PC-3 (cell line): ENCODE data around the gene TBCC. TPM values are rescaled to one million over a fixed set of nuclear protein-coding genes. Genes with fewer than 3 reads are reported as not detected.

ENCODE experiments used
- ATAC-seq: fragments of 200-7000 bp; cut with Tn5 transposase; 2 replicates; pipeline ENCODE4 v1.9.1; 2020; ENCODE audit warnings: mild to moderate bottlenecking, moderate library complexity
- Bru-seq: library from RNA; stranded (reverse); fragments of 400-500 nt; gene quantifications from one replicate; lab custom pipeline; 2021; lab: Mats Ljungman, UMichigan
- BruChase-seq, 2 experiments: library from RNA; stranded (reverse); fragments of 400-500 nt; gene quantifications; one replicate each; lab custom pipeline; 2021; lab: Mats Ljungman, UMichigan
- BruUV-seq: library from RNA; stranded (reverse); fragments of 400-500 nt; replicated peaks from 2 replicates; lab custom pipeline; 2021; lab: Mats Ljungman, UMichigan
- CTCF ChIA-PET: fragments of 300-600 bp; sonication (Branson Sonifier 250); formaldehyde crosslinking; loops from one replicate; lab custom pipeline; 2022; ENCODE audit warnings: antibody characterized with exemption; lab: Charles Lee
- POLR2A ChIA-PET: fragments of 300-600 bp; sonication (Branson Sonifier 250); formaldehyde crosslinking; loops from one replicate; lab custom pipeline; 2022; ENCODE audit warnings: antibody characterized with exemption; ENCODE audit not compliant: unreplicated experiment; lab: Charles Lee
- DNase-seq: peaks from one replicate; pipeline ENCODE4 v3.0.0-alpha.2; 2015
- H2AFZ ChIP-seq: fragments of 300-600 bp; sonication (generic); 2 replicates; pipeline ENCODE4 v1.6.0; 2016; ENCODE audit warnings: antibody characterized with exemption, low read length
- H3F3A ChIP-seq: fragments of 300-600 bp; sonication (generic); one replicate; pipeline ENCODE4 v1.6.0; 2017; ENCODE audit warnings: antibody characterized with exemption, low read length, control low read depth, mild to moderate bottlenecking; ENCODE audit not compliant: unreplicated experiment
- H3K27ac ChIP-seq: fragments of 300-600 bp; sonication (generic); 2 replicates; pipeline ENCODE4 v1.5.1; 2016; ENCODE audit warnings: mild to moderate bottlenecking, low read length
- H3K27me3 ChIP-seq: fragments of 300-600 bp; sonication (generic); 2 replicates; pipeline ENCODE4 v1.6.1; 2016; ENCODE audit warnings: low read length, mixed read lengths
- H3K36me3 ChIP-seq: fragments of 300-600 bp; sonication (generic); 2 replicates; pipeline ENCODE4 v1.6.1; 2016; ENCODE audit warnings: low read depth, mixed run types, low read length, mixed read lengths
- H3K4me1 ChIP-seq: fragments of 300-600 bp; sonication (generic); 2 replicates; pipeline ENCODE4 v1.5.1; 2016; ENCODE audit warnings: low read length; ENCODE audit not compliant: insufficient read depth
- H3K4me2 ChIP-seq: fragments of 300-600 bp; sonication (generic); 2 replicates; pipeline ENCODE4 v1.6.0; 2016; ENCODE audit warnings: low read length
- H3K4me3 ChIP-seq: fragments of 300-600 bp; sonication (generic); 2 replicates; pipeline ENCODE4 v1.5.1; 2016; ENCODE audit warnings: mild to moderate bottlenecking, low read length, mixed read lengths
- H3K79me2 ChIP-seq: fragments of 300-600 bp; sonication (generic); 2 replicates; pipeline ENCODE4 v1.6.1; 2017; ENCODE audit warnings: low read length, mixed read lengths
- H3K9ac ChIP-seq: fragments of 300-600 bp; sonication (generic); 2 replicates; pipeline ENCODE4 v1.6.0; 2016; ENCODE audit warnings: mild to moderate bottlenecking, low read length
- H3K9me2 ChIP-seq: fragments of 300-600 bp; sonication (generic); replicated peaks from 2 replicates; pipeline ENCODE4 v1.6.1; 2016; ENCODE audit warnings: mixed run types, low read length, mixed read lengths
- H3K9me3 ChIP-seq: fragments of 300-600 bp; sonication (generic); 2 replicates; pipeline ENCODE4 v1.6.1; 2016; ENCODE audit warnings: low read length, mixed read lengths
- H4K20me1 ChIP-seq: fragments of 300-600 bp; sonication (generic); 2 replicates; pipeline ENCODE4 v1.6.1; 2016; ENCODE audit warnings: low read length, mixed read lengths
- EZH2 ChIP-seq: fragments of 300-600 bp; sonication (generic); IDR thresholded peaks from one replicate; pipeline ENCODE4 v1.6.1; 2017; ENCODE audit warnings: antibody characterized with exemption, mild to moderate bottlenecking, low read length; ENCODE audit not compliant: unreplicated experiment
- EZH2phosphoT487 ChIP-seq: fragments of 300-600 bp; sonication (generic); IDR thresholded peaks from 2 replicates; pipeline ENCODE4 v1.6.1; 2018; ENCODE audit warnings: mild to moderate bottlenecking, antibody characterized with exemption, low read length, borderline replicate concordance
- intact Hi-C: fragments of 100-400 bp; cut with micrococcal nuclease; formaldehyde crosslinking; loops from 2 replicates; pipeline ENCODE4 v1.9.0; 2023
- long read RNA-seq: library from polyadenylated mRNA; unstranded; transcript quantifications from one replicate; pipeline ENCODE4 v2.0.0, GENCODE V29; 2021; ENCODE audit not compliant: unreplicated experiment
- total RNA-seq: library from RNA; depleted of rRNA; stranded (reverse); fragments of >200 nt; gene quantifications from 2 replicates; pipeline ENCODE4 v1.2.3, GENCODE V29; 2014; rRNA removed
- TF ChIP-seq, protein P1 (sequence below): fragments of 300-600 bp; sonication (generic); conservative IDR thresholded peaks from 2 replicates; pipeline ENCODE4 v1.5.1; 2017; ENCODE audit warnings: antibody characterized with exemption, low read depth, mild to moderate bottlenecking, low read length

TBCC gene, protein sequence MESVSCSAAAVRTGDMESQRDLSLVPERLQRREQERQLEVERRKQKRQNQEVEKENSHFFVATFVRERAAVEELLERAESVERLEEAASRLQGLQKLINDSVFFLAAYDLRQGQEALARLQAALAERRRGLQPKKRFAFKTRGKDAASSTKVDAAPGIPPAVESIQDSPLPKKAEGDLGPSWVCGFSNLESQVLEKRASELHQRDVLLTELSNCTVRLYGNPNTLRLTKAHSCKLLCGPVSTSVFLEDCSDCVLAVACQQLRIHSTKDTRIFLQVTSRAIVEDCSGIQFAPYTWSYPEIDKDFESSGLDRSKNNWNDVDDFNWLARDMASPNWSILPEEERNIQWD
- total RNA-seq (32.3 and 36.5 TPM in 2 replicates), Bru-seq, nascent RNA (percentile 91 among the genes with signal in this experiment), BruChase-seq, experiment 1, labeled RNA remaining after a 6-hour chase (percentile 75 among the genes with signal in this experiment), BruChase-seq, experiment 2, labeled RNA remaining after a 2-hour chase (percentile 98 among the genes with signal in this experiment)
- long read RNA-seq, transcript TBCC-201 (1 exons, 1,616 nt): major isoform, 96 of 96 reads
- long read RNA-seq, partial matches to known transcripts: 0 of 96 reads
- long read RNA-seq, other reads (novel, unspliced or antisense): 0 of 96 reads

DNA sequence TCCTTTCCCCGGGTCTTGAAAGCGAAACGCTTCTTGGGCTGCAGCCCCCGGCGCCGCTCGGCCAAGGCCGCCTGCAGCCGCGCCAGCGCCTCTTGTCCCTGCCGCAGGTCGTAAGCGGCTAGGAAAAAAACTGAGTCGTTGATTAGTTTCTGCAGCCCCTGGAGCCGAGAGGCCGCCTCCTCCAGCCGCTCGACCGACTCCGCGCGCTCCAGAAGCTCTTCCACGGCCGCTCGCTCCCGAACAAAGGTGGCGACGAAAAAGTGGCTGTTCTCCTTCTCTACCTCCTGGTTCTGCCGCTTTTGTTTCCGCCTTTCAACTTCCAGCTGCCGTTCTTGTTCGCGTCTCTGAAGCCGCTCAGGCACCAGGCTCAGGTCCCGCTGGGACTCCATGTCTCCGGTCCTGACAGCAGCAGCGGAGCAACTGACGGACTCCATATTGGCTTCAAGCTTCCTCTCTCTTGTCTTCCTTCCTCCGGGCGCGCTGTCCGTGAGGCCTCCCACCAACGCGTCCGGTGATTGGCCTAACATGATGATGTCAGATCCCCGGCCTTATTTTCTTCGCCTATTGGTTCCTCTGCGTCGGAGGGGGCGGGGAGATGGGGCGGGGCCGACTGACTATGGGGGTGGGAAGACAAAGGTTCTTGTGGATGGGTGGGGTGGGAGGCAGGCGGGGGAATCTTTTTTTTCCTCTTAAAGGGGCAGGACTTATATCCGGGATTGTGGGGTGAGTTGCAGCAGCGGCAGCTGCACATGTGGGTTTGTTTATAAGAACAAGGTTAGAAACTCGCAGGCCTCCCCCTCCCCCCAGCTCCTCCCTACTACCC lies at the start of gene TBCC:
Gene TBCC, minus strand, starts transcription at position 464 of the 823 bp plus-strand sequence. Its CDS starts 30 bp downstream, at position 434.
- POLR2A ChIA-PET: interaction anchor here (0.5 to 0.8 kb wide), 6 partner anchors 36 to 1370 kb away, joined by 3 to 16 read pairs (median 4); partner anchors contain the start of genes BICRAL and CNPY3
- no peaks in the 10 kb centered on the region for H3K9me2 ChIP-seq
- intact Hi-C loops: loop anchor here (1.0 kb wide), 3 partner anchors 20 to 131 kb away; partner anchors contain the start of gene BICRAL
- BruUV-seq: TSS peak; percentile 75
- H2AFZ ChIP-seq: peak within 1 kb of the TSS; percentile 91
- TF ChIP-seq, protein P1, sequence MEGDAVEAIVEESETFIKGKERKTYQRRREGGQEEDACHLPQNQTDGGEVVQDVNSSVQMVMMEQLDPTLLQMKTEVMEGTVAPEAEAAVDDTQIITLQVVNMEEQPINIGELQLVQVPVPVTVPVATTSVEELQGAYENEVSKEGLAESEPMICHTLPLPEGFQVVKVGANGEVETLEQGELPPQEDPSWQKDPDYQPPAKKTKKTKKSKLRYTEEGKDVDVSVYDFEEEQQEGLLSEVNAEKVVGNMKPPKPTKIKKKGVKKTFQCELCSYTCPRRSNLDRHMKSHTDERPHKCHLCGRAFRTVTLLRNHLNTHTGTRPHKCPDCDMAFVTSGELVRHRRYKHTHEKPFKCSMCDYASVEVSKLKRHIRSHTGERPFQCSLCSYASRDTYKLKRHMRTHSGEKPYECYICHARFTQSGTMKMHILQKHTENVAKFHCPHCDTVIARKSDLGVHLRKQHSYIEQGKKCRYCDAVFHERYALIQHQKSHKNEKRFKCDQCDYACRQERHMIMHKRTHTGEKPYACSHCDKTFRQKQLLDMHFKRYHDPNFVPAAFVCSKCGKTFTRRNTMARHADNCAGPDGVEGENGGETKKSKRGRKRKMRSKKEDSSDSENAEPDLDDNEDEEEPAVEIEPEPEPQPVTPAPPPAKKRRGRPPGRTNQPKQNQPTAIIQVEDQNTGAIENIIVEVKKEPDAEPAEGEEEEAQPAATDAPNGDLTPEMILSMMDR: no peak
- no peak for TF ChIP-seq EZH2
- TF ChIP-seq EZH2phosphoT487: no peak
- H3K36me3 ChIP-seq: no peaks in the 10 kb centered on the region
- peak; percentile 97 for DNase-seq
- CTCF ChIA-PET: interaction anchor here (0.6 to 0.8 kb wide), 4 partner anchors 20 to 341 kb away, joined by 3 to 16 read pairs (median 6); no protein-coding TSS in a partner anchor
- peaks cover 34% of the 10 kb centered on the region for H3K79me2 ChIP-seq
- peak within 1 kb of the TSS; percentile 94 for H3K9ac ChIP-seq
- H3K9me3 ChIP-seq: no peaks in the 10 kb centered on the region
- H3K4me2 ChIP-seq: peak within 1 kb of the TSS; percentile 100
- H3K27ac ChIP-seq: peak within 1 kb of the TSS; percentile 80
- H3F3A ChIP-seq: no peaks in the 10 kb centered on the region
- peaks cover 21% of the 10 kb centered on the region for H3K4me1 ChIP-seq
- peaks cover 9% of the 10 kb centered on the region; the same call in 1 of the 2 replicates for H4K20me1 ChIP-seq
- peak within 1 kb of the TSS; percentile 98 for H3K4me3 ChIP-seq
- peak; percentile 66 for ATAC-seq
- no peaks in the 10 kb centered on the region for H3K27me3 ChIP-seq

DNA sequence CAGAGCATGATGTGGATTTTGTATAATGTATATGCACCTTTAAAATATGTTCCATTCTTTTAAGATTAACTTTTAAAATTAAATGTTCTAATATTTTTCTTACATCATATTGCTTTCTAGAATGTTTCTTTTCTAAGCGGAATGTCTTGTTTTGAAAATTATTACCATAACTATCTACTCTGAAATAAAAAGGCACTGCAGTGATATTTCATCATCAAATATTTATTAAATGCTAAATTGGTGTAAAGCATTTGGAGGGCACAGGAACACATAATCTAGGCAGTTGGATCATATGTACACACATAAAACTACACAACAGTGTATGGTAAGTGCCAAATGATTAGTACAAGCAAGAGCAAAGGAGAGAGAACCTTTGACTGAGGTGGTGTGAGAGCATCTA lies 49.7 kb upstream of the TBCC start:
- no peaks in the 10 kb centered on the region for H3K9me3 ChIP-seq
- no peak for ATAC-seq
- no peaks in the 10 kb centered on the region for H4K20me1 ChIP-seq
- H3K27ac ChIP-seq: no peak overlapping the region
- no TSS peak for BruUV-seq
- ChIA-PET POLR2A (no interaction called here), CTCF (interaction anchor here (0.6 kb wide), 1 partner anchor 62 kb away, joined by 8 read pairs; no protein-coding TSS in a partner anchor)
- peaks cover 17% of the 10 kb centered on the region for H3K4me1 ChIP-seq
- no peaks in the 10 kb centered on the region for H3K9me2 ChIP-seq
- H3K79me2 ChIP-seq: no peaks in the 10 kb centered on the region
- TF ChIP-seq EZH2phosphoT487 (no peak), EZH2 (no peak)
- TF ChIP-seq, protein P1: no peak
- no peaks in the 10 kb centered on the region for H3K36me3 ChIP-seq
- no peak overlapping the region for H2AFZ ChIP-seq
- H3K9ac ChIP-seq: no peak overlapping the region
- intact Hi-C loops: no loop called here
- no peaks in the 10 kb centered on the region for H3K27me3 ChIP-seq
- H3K4me2 ChIP-seq: no peak overlapping the region
- H3K4me3 ChIP-seq: no peak overlapping the region
- peaks cover 4% of the 10 kb centered on the region for H3F3A ChIP-seq
- DNase-seq: no peak
